ENCODE results near the gene LLCFC1.

LLCFC1 gene

DNA sequence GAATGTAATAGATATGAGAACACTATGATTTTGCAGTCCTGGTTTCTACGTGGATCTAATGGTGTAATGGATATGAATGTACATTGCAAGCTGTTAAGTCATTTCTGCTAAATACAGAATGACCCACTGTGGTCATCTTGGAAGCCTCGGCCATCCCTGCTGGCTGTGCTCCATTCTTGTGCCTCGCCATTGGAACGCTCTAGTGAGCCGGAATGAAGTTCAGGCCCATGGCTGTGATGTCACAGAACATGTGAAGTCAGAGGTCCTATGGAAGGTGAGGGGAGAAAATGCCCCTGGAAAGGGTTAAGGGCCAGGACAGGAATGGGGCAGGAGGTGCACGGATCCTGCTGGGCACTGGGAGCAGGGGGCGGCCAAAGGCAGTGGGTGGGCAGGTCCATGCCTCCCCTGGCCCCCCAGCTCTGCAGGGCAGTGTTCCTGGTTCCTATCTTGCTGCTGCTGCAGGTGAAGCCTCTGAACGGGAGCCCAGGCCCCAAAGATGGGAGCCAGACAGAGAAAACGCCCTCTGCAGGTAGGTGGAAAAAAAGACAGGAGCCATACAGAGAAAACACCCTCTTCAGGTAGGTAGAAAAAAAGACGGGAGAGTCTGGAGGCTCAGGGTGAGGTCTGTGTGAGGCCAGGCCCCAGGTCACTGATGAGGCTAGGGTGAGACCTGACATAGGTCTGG, at the start of gene LLCFC1:
Gene LLCFC1 (plus strand): TSS at position 259 of the 685 bp plus-strand sequence. CDS start 138 bp downstream, at position 397.
- no peak for DNase-seq

DNA sequence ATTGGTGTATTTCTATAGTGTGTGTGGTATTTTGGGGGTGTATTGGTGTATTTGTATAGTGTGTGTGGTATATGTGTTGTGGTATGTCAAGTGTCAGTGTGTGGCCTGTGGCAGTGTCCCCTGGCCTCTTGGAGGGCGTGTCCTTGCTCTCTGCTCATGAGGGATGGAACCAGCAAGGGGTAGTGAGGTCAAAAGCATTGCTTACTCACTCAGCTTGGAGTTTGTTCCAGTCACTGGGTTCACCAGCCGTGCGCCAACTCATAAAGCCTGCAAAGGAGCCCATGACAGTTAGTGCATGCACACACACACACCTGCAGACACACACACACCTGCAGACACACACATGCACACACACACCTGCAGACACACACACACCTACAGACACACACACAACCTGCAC, 49.5 kb upstream of the LLCFC1 start:
- DNase-seq: no peak

DNA sequence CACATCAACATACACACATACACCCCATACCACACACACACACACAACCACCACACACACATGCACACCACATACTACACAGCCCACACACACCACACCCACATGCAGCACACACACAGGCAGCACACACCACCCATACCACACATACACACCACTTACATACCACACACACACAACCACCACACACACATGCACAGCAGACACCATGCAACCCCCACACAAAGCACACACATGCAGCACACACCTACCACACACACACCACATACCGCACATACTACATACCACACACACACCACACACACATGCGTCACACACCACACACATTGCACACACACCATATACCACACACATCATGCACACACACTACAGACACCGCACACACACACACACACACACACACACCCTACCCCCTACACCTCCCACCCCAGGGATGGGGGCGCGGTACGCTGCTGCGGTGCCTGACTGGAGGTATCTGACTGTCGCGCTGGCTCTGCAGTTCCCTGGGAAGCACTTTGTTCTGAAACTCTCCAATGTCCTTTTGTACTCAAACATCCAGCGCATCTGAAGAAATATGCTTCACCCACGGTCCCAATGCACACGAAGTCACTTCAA, 48.3 kb upstream of the LLCFC1 start:
- DNase-seq: peak; percentile 7

DNA sequence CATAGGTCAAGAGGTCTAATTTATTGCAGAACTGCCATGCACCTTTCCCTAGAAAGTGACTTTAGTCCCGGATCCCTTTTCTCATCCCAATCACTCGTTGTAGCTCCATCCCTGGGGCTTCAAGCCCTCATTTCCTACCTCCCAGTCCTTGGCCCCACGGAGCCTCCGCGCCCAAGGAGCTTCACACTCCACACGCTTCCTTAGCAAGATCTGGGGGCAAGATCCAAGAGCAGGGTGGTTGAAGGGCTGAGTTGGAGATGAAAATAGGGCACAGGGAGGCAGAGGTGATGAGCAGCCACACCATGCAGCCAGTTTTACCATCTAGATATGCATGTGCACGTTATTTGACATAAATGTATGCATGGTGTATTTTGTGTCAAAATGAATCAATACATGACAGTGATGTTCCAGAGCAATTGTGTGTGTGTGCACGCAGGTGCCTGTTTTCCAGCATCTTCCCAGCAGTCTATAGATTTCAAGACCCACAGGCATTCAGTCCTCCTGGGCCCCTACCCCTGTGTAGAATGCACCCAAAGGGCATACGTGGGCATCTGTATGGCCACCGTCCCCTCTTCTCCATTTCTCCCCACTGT, 47.7 kb upstream of the LLCFC1 start:
- peak; percentile 24 for DNase-seq

DNA sequence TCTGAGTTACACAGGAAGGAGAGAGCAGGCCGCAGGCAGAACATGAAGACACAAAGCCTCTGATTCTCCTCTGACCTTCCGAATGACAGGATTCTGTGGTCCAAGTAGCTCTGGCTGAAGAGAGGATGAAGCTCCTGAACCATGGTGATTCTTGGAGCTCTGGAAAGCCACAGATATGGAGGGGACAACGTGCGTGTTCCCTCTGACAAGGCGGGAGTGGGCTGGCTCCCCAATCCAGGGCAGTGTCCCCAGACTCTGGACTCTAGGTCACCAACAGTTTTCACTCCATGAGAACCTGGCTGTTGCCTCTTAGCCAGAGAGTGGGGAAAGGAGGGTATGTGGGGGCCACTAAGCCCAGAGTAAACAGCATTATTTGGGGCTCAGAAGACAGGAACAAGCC, 46.3 kb upstream of the LLCFC1 start:
- no peak for DNase-seq

DNA sequence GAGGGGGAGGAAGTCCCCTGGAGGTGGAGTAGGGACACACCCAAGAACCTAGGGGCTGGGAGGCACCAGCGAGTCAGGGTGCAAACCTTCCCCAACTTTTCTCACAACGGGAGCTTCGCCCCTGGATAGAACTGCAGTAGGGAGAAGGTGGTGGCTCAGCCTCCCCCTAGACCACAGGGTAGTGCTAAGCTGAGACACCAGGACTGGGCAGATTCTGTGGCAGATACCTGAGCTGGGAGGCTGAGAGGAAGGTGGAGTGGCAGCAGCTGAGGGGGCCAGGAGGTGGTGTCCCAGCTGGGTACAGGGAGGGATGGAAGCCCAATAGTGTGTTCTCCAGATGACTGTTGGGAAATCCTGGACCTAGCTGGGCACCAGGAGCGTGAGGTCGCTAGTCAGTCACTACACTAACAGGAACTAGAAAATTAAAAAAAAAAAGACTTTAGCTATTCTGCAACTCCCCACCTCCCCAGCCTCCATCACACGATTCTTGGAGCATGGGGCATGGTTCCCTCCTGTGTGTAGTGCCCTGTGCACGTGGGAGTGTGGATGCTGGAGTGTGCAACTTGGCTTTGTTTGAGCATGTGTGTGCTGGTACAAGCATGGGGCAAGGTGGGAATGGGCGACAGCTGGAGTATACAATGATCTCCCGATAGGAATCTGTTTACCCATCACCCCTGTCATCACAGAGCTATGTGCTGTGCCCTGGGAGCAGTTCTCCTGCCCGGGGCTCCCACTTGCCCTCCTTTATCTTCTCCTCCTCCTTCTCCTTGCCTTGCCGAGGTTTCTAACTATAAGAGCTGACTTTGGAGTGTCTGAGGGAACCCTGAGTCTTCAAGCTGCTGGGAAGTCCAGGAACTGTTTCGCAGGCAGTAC, 44.9 kb upstream of the LLCFC1 start:
- DNase-seq: peak; percentile 32

DNA sequence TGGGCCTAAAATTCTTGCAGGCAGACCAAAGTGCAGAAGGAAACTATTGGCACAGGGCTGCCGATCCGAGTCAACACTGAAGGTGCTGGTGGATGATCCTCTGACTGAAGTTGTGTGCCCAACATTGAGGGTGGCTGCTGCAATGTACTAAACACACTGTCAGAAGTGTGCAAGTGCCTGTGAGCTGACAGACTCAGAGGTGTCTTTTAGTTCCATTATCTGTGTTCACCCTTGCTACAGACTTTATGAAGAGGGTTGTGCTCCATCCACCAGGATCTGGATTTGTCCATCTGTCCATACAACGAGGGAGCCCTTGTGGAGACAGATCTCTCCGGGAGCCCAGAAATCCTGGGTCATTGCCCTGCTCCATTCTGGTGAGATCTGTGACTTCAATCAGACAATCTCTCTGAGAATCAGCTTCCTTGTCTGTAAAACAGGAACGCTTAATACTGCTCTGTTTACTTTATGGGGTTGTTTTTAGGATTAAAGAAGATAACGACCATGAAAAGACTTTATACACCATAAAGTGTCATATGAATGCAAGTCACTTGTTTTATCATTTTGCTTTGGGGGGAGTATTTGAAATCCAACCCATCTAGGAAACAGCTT, 44.2 kb upstream of the LLCFC1 start:
- no peak for DNase-seq

DNA sequence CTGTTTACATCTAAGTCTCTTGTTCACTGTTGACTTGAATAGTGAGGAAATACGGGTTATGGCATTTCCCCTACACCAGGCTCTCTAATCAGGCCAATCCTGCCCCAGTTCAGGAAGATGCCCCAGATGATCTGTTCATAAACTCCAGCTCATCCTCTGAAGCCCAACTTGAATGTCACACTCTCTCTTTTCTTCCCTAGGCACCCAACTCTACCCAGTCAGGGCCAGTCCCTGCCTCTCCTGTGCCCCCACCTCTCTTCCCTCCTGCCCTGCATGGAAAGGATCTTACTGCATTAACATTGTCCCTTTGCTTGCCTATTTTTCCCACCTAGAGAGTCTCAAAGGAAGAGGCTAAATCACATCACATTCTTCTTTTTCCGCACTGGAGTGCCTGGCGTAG, 43.1 kb upstream of the LLCFC1 start:
- peak; percentile 19 for DNase-seq

DNA sequence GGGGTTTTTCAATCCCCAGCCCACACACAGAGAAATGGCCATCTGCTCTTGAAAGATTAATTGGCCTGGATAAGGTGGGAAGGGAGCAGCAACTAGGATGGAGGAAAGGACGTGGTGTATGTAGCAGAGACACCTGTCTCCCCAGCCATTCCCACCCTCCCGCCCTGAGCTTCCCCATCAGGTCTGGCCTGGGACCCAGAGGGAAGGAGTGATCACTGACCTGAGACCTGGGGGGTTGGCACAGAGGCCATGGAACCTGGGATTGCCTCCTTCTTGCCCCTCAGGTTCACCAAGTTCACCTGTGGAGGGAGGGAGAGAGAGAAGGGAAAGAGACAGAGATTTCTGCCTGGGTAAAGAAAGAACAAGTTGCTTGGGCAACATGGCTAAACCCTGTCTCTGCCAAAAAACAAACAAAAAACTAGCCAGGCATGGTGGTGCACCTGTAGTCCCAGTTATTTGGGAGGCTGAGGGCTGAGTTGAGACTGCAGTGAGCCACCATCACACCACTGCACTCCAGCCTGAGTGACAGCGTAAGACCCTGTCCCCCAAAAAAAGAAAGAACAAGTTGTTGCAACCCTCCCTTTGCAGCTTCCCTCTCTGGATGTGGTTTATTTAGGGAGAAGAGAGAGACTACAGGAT, 42.4 kb upstream of the LLCFC1 start:
- peak; percentile 13 for DNase-seq

DNA sequence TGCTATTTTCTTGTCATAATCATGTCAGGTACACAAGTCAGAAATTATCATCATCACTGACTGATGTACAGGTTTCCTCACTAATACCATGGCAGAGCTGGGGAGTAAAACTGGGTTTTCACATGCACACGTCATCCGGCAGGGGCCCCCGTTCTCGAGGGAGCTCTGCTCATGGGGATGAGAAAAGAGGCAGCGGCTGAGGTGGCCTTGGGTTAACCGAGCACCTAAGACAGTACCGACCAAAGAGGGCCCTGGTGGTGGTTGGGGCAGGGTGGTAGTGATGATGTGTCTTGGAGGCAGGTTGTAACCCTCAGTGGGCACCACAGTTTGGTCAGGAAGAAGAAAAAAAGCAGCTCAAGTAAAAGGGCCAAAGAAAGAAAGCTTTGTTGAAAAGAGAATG, 41.6 kb upstream of the LLCFC1 start:
- peak; percentile 11 for DNase-seq

DNA sequence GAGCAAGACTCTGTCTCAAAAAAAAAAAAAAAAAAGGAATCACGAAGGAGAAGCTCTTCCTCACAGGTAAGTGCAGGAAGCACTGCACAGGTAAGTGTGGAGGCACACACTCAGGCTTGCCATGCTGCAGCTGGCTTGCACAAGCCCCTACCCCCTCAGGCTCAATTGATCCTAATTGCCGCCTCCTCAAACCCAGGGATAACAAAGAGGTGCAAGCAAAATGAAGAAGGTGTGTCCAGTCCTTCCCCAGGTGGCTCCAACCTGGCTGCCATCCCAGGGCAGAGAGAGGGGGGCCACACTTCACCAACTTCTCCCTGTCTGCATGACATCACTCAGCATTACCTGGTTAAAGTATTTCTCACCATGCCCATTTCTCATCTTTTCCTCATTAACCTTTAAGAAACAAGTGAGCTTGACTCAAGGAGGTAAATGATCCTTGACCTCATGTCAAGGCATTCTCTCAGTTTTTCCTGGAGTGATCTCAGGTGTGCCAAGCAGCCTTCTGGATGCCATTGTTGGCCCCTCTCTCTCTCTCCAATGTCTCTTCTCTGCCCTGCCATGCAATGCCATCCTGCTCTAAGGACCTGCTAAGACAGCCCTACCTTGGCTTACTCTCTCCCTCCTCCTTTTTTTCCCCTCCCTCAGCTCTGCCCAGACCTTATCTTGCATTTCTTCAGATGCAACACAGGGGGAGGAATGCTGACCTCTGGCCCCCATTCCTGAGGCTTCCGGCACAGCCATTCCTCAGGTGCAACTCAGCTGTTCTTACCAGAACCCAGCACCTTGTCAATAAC, 40.7 kb upstream of the LLCFC1 start:
- peak; percentile 24 for DNase-seq

DNA sequence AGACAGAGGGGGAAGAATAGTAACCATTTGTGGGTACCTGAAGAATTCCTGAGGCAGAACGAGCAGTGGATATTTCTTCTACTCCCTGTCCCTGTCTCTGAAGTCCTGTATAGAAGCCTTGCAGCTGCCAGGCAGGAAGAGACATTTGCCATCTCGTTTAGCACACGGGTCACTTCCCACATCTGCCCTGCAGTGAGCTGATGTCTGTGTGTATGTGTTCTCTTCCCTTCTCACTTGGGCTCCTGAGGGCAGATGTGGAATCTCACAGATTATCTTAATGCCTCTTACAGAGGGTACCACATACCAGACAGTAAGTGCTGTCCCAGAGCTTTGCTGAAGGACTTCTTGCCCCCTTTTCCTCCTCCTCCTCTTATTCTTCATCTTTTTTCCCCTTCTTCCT, 39.6 kb upstream of the LLCFC1 start:
- DNase-seq: no peak

DNA sequence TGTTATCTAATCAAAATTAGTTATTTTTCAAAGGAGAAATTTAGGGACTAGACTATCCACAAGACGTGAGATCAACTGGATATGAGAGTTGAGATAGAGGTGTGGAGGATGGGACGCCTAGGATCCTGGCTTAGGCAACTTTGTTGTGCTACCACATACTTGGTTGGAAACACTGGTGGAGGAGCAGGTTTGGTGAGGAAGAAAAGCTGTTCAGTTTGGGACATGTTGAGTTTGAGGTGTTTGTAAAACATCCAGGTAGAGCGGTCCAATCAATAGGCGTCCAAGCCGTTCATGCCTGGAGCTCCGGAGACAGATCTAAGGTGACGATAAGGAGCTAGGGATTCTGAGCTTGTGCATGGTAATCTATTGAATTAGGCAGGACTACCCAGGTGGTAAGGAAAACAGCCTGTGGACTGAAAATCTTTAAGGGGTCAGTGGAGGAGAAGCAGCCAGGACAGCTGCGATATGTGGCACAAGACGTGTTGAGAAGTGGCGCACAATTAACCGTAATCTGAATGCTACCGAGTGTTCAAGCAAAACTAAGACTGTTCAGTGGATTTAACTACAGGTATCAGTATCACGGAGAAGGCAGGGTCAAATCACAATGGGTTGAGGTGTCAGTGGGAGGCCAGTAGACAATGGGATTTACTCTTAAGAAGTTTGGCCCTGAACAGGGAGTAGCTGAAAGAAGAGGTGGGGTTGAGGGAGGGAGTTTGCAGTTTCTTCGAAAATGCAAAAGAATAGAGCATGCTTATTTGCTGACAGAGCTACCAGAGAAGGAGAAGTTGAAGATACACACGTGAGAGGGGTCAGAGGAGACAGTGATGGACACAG, 37.6 kb upstream of the LLCFC1 start:
- DNase-seq: no peak

DNA sequence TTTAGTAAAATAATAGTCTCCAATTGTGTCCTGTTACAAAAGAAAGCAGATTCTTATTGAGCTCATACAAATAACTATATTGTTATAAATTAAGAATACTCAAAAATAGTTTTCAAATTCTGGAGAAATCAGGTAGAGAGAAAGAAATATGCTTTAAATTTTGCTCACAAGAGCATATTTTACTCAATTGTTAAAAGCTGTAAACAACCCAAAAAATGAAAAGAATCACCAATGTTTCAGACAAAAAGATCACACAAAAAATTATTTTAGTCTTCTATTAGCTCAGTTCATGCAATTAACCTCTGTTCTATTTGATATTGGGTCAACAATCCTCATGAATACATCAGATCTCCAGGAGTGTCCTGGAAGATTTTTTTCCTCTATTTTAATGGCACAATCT, 35.2 kb upstream of the LLCFC1 start:
- DNase-seq: no peak

DNA sequence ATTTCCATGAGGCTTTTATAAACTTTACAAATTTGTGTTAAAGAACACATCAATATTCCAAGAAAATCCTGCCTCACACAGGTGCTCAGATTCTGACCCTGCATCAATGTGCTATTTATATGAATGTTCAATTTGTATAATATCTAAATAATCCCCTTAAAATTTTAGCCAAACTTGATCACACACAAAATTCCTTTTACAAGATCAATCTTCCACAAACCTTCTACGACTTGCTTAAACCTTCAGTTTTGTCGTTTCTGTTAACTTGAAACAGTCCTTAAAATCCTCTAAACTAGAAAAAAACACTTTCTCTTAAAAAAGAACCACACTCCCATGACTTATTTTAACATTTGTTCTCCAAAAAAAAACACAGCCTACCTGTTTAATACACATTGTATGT, 33.5 kb upstream of the LLCFC1 start:
- no peak for DNase-seq

DNA sequence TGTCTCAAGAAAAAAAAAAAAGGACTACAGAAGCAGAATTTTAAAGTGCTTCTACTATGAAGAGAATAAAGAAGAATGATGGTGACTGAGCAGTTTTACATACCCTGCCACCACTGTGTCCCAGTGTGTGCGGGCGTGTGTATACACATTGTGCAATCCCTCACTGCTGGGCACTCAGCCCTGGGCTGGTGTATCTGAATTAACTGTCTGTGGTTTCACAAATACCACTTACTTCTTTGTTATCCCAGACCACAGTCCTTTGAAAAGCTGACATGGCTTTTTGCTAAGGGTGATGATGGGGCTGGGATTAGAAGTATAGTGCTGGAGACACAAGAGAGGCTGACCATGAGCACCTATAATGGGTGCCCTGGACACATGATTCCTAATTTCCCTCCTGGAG, 32.6 kb upstream of the LLCFC1 start:
- no peak for DNase-seq

DNA sequence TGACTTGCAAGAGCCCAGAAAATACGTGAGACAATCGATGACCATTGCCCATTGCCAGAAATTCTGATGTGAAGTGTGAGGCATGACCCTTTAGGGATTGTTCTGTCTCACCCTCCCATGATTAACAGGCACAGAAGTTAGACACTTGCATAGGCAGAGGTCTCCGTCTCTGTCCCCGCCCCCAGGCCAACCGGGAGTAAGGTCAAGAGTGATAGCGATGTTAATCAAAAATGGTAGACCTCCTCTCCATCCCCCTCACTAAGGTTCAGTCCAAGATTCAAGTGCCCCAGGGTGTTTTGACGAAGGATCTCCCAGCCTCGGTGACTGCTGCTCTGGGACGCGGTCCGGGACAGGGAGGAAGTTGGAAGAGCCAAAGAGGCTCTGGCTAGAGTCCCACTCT, 31.0 kb upstream of the LLCFC1 start:
- no peak for DNase-seq

DNA sequence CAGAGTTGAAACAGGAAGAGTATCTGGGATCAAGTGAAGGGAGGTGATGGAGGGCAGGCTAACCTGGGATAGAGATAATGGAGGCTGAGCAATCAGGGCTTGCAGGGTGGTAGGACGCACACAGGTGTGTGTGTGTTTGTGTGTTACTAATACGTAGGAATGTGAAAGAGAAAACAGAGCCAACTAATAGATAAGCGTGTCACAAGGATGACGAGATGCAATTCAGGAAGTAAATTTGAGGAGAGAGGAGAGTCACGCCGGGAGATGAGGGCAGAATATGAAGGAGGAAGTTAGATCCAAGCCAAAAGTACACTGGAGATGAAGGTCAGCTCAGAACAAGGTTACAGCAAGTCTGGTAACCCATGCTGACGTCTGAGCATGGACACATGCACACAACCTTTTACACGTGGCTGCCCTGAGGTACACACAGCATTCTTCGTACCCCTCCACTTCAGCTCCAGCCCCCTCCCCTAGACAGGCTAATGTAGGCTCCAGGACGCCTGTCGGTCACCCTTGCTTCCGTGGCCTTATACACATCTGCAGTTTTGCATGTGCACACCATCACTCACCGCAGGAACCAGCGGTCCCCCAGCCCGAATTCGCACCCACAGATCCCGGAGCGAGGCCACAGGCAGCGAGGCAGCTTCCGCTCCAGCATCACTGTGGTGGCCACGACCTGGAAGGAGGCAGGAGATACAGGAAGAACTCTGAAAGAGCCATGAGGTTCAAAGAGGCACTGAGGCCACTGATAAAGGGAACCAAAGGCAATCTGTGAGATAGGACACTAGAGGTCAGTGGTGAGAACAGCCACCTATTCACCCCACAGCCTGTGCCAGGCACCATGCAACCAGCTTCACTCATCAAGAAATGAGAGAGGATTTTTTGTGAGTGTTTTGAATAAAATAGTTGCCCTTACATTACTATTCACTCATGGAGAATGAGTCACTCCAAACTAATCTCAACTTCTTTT, 30.1 kb upstream of the LLCFC1 start:
- DNase-seq: no peak

DNA sequence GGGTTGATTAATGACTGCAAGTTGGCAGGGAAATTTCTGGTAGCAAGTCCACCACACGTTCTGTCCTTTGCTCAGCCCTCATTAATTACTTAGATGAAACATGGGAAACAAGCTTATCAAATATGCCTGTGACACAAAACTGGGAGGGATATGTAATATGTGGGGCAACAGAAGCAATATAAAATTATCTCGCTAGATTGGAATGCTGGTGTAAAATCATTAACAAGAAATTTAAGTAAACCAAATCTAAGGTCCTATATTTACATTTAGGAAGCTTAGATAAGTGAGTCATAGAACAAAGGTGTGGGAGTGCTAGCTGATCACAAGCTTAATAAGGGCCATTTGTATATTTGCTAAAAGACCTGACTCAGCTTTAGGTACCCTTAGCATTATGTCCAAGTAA, 29.3 kb upstream of the LLCFC1 start:
- no peak for DNase-seq

DNA sequence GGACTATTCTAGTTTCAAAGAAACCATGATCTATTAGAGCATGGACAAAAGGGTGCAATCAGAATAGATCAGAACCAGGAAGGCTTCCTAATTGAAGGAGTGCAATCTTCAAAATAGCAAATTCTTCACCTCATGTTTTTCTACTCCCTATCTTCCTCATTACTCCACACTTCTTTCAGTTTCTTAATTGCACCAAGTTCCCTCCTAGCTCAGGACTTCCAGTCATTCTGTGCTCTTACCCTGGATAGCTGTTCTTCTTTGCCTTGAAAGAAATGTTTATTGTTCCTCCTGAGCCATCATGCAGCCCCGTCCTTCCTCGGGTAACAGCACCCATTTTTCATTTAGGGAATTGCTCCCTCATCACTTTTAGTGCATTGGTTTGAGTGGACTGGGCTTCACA, 28.8 kb upstream of the LLCFC1 start:
- no peak for DNase-seq

Data from activated CD8-positive, alpha-beta memory T cell treated with anti-CD3 and anti-CD28 coated beads for 24 hours (primary cell).